Activated naive CD8-positive, alpha-beta T cell (primary cell): ENCODE measurements around the gene KSR1.

Source experiments
- H3K27ac Mint-ChIP-seq: one replicate; pipeline ENCODE4 v1.8.0; 2021; ENCODE audit warnings: mixed read lengths
- H3K27me3 Mint-ChIP-seq: one replicate; pipeline ENCODE4 v1.8.0; 2021; ENCODE audit warnings: mixed read lengths
- H3K36me3 Mint-ChIP-seq: one replicate; pipeline ENCODE4 v1.8.0; 2021; ENCODE audit warnings: mixed read lengths
- H3K4me1 Mint-ChIP-seq: one replicate; pipeline ENCODE4 v1.8.0; 2021; ENCODE audit warnings: low read depth, mixed read lengths
- H3K4me3 Mint-ChIP-seq: one replicate; pipeline ENCODE4 v1.8.0; 2021; ENCODE audit warnings: mild to moderate bottlenecking, mixed read lengths
- H3K9me3 Mint-ChIP-seq: one replicate; pipeline ENCODE4 v1.8.0; 2021; ENCODE audit warnings: low read depth, mixed read lengths

The KSR1 gene

DNA sequence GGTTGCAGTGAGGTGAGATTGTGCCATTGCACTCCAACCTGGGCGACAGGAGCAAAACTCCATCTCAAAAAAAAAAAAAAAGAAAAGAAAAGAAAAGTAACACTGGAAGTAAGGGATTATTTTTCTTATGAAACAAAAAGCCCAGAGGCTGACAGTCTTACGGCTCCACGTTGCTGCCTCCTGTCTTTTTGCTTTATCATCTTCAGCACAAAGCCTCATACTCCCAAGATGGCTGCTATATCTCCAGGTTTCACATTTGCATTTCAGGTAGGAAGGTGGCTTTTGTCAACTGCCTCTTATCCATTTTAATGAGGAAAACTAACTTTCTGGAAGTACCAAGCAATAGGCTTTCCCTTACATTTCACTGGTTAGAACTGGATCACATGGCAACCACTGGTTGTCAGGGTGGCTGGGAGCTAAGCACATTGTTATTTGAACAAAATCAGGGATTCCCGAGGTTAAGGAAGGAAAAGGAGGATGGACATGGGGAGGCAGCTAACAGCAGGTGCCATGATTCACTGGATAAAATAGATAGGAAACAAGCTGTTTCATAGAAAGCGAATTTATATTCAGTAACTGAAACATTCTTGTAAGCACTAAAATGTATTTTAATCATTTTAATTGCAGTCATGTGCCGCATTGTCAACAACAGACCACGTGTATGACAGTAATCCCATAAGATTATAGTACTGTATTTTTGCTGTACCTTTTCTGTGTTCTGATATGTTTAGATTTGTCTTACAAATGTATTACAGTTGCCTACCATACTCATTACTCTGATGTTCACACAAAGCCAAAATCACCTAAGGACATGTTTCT is 58.6 kb downstream of the KSR1 start:
- no peaks in the 10 kb centered on the region for H3K36me3 Mint-ChIP-seq
- H3K27ac Mint-ChIP-seq: no peak overlapping the region
- no peaks in the 10 kb centered on the region for H3K27me3 Mint-ChIP-seq
- peaks cover 5% of the 10 kb centered on the region for H3K4me1 Mint-ChIP-seq
- H3K4me3 Mint-ChIP-seq: no peak overlapping the region
- H3K9me3 Mint-ChIP-seq: no peaks in the 10 kb centered on the region

DNA sequence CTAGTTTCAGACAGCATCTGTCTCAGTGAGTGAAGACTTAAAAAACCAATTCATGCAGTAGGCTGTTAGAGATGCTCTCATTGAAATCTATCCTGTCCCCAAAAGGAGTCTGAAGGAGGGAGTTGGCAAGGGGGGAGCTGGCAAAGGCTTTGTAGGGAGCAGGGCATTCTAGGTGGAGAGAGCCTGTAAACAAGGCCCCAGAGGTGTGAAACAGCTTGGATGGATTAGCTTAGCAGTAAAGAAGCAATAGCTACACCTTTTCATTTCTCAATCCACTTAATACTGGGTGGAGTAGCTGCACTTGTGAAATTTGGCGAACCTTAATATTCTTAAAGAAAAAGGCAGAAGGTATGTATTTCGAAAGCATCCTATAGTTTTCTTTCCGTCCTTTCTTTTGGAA is 61.8 kb downstream of the KSR1 start:
- Mint-ChIP-seq H3K27me3 (no peaks in the 10 kb centered on the region), H3K4me1 (peaks cover 5% of the 10 kb centered on the region), H3K9me3 (no peaks in the 10 kb centered on the region), H3K27ac (no peak overlapping the region), H3K36me3 (no peaks in the 10 kb centered on the region), H3K4me3 (no peak overlapping the region)

DNA sequence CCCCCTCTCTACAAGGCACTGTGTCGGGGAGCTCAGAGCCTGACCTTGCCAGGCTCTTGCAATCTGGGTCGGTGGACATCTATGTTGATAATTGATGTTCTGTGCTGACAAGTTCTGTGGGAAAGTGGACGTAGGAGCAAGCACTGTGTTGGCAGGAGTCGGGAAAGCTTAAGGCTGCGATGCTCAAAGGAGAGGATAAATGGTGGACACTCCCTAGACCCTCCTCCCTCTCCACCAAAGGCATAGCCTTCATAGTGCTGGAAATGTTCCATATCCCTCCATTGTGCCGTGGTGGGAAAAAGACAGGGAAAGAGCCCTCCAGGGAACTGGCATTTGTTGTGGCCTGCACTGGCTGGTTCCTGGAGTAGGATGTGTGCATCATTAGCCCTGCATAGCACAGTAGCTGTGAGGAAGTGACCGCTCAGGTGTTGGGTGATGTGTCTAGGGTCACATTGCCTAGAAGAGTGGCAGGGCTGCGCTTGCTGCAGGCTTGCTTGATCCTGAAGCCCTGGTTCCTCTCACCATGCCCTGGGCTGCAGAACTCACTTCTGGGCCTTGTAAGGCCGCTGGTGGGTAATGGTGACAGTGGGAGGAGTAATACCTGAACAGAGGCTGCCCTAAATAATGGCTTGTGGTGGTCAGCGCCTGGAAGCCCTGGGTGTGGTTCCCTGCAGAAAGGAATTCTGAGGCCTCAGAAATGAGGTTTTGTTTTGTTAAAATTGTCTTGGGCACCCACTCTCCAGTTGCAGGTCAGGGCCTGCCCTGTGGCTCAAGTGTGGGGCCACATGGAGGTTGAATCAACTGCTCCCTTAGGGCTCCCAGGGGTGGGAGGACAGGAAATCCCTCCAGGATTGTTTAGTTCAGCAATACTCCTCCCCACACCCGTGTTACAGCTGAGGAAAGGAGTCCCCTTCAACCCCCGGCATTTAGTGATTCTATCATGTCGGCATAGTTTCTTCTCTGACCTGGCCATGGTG is 62.6 kb downstream of the KSR1 start:
- Mint-ChIP-seq H3K4me1 (peaks cover 8% of the 10 kb centered on the region), H3K4me3 (no peak overlapping the region), H3K36me3 (no peaks in the 10 kb centered on the region), H3K27me3 (no peaks in the 10 kb centered on the region), H3K9me3 (no peaks in the 10 kb centered on the region), H3K27ac (no peak overlapping the region)

DNA sequence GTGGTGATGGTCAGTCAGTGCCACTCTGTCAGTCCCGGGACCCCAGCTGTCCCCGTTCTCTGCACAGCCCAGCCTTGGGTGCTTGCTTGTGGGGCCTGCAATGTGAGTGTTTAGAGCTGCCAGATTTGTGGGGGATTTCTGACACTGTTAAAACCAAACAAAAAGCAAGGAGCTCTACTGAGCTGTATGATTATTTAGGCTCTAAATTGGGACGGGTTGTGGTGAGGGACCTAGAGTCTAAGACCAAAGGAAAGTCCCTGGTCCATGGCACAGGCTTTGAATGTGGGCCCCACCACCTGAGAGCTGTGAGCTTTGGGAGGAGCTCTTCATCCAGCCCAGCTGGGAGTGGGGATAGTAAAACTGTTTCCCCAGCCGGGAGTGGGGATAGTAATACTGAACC is 63.3 kb downstream of the KSR1 start:
- no peaks in the 10 kb centered on the region for H3K27me3 Mint-ChIP-seq
- H3K9me3 Mint-ChIP-seq: no peaks in the 10 kb centered on the region
- H3K36me3 Mint-ChIP-seq: no peaks in the 10 kb centered on the region
- H3K4me3 Mint-ChIP-seq: no peak overlapping the region
- H3K4me1 Mint-ChIP-seq: peaks cover 15% of the 10 kb centered on the region
- no peak overlapping the region for H3K27ac Mint-ChIP-seq

DNA sequence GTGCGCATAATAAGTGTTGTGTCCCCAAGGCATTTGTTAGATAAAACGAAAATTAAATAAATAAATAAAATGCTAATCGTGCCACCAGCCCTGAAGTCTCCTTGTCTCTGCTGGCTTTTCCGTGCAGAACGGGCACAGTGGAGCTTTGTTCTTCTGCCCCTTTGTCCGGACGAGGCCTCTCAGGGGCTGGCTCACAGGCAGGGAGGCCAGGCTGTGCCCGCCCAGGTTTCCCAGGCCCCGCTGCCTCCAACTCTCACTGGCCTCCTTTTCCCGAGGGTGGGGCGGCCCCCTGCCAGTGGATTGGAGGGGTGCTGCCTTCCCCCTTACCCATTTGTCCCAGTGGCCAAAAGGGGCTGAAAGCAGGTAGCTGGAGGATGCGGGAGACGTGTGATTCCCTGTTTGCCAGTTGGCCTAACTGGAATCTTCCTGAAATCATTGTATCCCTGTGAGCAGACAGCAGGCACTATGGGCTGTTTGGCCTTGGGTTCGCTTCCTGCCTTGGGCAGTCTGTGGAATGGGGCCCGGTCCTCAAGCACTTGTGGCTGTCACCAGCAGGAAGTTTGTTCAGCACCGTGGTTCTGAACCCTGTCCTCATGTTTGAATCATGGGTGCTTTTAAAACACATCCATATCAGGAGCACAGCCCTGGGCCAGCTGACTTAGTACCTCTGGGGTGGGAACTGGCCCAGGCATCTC is 64.4 kb downstream of the KSR1 start:
- Mint-ChIP-seq H3K4me1 (peaks cover 18% of the 10 kb centered on the region), H3K4me3 (no peak overlapping the region)

DNA sequence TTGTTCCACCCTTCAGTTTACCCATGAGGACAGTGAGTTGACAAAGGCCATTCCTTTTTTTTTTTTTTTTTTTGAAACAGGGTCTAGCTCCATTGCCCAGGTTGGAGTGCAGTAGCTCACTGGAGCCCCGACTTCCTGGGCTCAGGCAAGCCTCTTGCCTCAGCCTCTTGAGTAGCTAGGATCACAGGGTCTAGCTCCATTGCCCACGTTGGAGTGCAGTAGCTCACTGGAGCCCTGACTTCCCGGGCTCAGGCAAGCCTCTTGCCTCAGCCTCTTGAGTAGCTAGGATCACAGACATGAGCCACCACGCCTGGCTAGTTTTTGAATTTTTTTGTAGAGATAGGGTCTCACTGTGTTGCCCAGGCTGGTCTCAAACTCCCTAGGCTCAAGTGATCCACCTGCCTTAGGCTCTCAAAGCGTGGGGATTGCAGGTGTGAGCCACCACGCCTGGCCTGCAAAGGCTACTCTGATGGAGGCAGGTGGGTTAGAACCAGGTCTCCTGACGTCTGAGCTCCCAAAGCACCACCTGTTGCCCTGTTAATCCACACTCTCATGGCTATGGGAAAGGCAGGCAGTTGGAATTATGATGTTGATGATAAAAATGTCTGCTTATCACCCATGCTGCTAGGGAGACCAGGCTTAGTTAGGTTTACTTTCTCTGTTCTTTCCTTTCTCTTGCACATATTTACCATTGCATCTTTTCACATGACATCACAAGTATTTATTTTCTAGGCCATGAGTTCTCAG is 65.2 kb downstream of the KSR1 start:
- Mint-ChIP-seq H3K27ac (no peak overlapping the region), H3K4me3 (no peak overlapping the region), H3K9me3 (no peaks in the 10 kb centered on the region), H3K36me3 (no peaks in the 10 kb centered on the region), H3K4me1 (peaks cover 21% of the 10 kb centered on the region), H3K27me3 (no peaks in the 10 kb centered on the region)

More for the DNA sequence above, 64.4 kb downstream of the KSR1 start:
- Mint-ChIP-seq H3K27me3 (no peaks in the 10 kb centered on the region), H3K27ac (no peak overlapping the region), H3K9me3 (no peaks in the 10 kb centered on the region), H3K36me3 (no peaks in the 10 kb centered on the region)

DNA sequence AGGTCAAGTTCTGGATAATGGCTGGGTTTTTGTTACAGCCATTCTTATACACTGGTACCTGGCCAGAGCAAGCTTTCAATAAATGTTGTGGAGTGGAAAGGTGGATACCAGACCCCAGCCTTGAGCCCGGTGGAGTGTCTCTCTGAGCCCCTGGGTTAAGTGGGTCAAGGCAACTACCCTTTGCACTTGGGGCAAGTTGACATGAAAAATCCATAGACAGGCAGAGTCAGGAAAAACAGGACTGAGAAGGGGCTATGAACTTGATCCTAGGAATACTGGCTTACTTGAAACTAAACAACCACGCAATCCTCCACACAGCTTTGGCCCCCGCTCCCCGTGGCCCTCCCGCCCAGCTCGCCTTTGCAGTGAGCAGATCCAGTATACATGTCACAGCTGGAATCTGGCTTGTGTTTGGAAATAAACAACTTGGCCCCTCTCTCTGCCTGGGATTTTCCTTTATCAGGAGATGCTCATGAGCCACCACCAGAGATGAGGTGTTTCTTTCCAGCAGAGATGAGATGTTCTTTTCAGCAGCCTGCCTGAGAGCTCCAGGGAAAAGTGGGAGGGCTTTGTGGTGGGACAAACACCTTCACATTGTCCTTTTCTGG is 65.9 kb downstream of the KSR1 start:
- H3K9me3 Mint-ChIP-seq: no peaks in the 10 kb centered on the region
- H3K4me1 Mint-ChIP-seq: peaks cover 26% of the 10 kb centered on the region
- H3K27ac Mint-ChIP-seq: no peak overlapping the region
- H3K4me3 Mint-ChIP-seq: no peak overlapping the region
- no peaks in the 10 kb centered on the region for H3K36me3 Mint-ChIP-seq
- no peaks in the 10 kb centered on the region for H3K27me3 Mint-ChIP-seq

DNA sequence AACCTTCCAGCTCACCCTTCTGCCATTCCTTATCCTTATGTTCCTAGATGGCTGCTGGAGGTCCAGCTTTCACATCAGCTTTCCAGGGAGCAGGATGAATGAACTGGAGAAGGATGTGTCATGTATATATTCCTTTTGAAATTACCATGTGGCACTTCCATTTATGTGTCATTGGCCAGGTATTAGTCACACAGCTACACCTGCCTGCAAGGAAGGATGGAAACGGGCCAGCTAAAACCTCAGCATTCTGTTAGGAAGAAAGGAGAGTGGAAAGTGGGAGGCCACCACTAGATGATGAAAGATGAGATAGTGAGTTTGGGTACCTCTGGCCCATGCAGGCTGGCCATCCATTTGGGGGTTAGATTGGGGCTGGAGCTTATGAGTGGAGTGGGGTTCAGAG is 67.5 kb downstream of the KSR1 start:
- Mint-ChIP-seq H3K4me1 (peaks cover 28% of the 10 kb centered on the region), H3K27me3 (no peaks in the 10 kb centered on the region), H3K36me3 (no peaks in the 10 kb centered on the region), H3K4me3 (no peak overlapping the region), H3K27ac (peak overlapping the region; percentile 36), H3K9me3 (no peaks in the 10 kb centered on the region)

DNA sequence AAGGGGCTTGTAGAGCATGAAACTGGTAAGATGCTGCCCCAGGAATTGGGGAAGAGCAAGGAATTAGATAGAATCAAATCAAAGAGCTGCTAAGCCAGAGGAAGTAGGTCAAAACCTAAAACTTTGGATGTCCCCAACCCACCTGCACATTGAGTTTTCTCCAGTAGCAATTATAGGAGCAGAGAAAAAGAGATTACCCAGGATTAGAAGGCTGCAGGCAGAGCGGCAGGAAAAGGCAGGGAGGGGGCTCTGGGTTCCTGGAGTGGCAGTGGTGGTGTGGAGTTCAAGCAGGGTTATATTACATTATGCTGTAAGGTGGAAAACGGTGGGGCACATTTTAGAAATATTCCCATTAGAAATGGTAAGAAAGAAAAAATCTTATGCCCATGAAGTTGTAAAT is 68.3 kb downstream of the KSR1 start:
- peaks cover 32% of the 10 kb centered on the region for H3K4me1 Mint-ChIP-seq
- no peak overlapping the region for H3K27ac Mint-ChIP-seq
- no peaks in the 10 kb centered on the region for H3K27me3 Mint-ChIP-seq
- H3K36me3 Mint-ChIP-seq: no peaks in the 10 kb centered on the region
- H3K9me3 Mint-ChIP-seq: no peaks in the 10 kb centered on the region
- H3K4me3 Mint-ChIP-seq: no peak overlapping the region

DNA sequence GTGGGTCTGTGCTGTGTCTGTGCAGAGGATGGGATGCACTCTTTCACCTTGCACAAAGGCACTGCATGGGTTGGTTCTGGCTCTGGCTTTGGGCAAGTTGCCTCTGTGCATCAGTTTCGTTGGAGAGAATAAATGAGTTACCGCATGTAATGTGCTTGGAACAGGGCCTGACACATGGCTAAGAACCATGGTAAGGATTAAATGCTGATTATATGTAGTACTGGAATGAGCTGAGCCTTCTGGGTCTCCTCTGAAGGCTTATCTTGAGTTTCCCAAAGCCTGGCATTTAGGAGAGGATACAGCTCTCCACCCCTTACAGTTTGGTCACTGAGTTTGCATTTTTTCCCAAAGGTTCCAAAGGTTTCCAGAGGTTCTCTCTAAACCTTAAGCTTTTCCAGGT is 69.1 kb downstream of the KSR1 start:
- Mint-ChIP-seq H3K27me3 (no peaks in the 10 kb centered on the region), H3K4me3 (no peak overlapping the region), H3K4me1 (peaks cover 33% of the 10 kb centered on the region), H3K36me3 (no peaks in the 10 kb centered on the region), H3K9me3 (no peaks in the 10 kb centered on the region), H3K27ac (no peak overlapping the region)

DNA sequence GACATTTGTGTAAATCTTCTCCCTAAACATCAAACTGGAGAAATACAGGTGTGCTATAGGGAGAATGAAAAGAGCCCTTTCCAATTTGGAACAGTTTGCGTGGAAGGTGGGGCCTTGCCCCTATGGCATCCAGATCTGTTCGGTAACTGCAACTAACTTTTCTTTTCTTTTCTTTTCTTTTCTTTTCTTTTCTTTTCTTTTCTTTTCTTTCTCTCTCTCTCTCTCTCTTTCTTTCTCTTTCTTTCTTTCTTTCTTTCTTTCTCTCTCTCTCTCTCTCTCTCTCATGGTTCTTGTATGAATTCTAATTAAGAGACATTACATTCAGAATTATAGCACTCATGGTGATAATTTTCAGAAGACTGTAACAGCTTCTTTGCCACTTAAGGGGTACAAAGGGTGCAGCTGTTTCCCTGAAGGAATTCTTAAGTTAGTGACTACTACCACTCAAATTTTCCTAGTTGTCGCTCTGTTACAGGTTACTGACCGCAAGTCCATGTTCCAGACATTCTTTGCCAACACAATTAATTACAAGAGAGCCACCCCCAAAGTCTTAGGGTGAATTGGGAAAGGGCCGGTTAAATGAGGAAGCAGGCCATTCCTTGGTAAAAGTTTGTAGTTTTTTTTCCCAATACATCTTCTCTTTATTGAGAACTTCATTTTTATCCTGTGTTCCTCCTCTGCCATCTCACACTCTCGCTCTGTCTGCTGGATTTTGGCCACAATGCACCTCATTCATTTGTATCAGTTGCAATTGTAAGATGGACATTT is 69.8 kb downstream of the KSR1 start:
- no peaks in the 10 kb centered on the region for H3K36me3 Mint-ChIP-seq
- H3K9me3 Mint-ChIP-seq: no peaks in the 10 kb centered on the region
- H3K4me3 Mint-ChIP-seq: no peak overlapping the region
- H3K27ac Mint-ChIP-seq: no peak overlapping the region
- H3K27me3 Mint-ChIP-seq: no peaks in the 10 kb centered on the region
- peaks cover 33% of the 10 kb centered on the region for H3K4me1 Mint-ChIP-seq

DNA sequence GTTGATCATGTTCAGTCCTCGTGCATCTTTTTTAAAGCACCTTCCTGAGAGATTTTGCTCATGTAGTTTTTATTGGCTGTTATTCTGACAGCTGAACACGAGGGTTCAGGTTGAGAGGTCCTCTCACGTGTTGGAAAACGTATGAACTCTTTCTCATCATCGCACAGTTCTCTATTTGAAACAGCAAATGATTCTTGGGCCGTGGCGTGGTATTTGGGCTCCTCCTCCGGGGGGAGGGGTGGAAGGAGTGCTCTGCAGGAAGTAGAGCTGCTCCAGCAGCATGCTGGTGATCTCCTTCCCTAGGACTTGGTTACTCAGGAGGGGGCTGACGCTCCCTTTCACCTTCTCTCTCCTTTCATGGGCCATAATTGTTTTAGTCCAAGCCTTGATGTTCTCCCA is 70.4 kb downstream of the KSR1 start:
- H3K4me3 Mint-ChIP-seq: no peak overlapping the region
- peaks cover 33% of the 10 kb centered on the region for H3K4me1 Mint-ChIP-seq
- H3K27ac Mint-ChIP-seq: no peak overlapping the region
- H3K27me3 Mint-ChIP-seq: no peaks in the 10 kb centered on the region
- no peaks in the 10 kb centered on the region for H3K9me3 Mint-ChIP-seq
- H3K36me3 Mint-ChIP-seq: no peaks in the 10 kb centered on the region

DNA sequence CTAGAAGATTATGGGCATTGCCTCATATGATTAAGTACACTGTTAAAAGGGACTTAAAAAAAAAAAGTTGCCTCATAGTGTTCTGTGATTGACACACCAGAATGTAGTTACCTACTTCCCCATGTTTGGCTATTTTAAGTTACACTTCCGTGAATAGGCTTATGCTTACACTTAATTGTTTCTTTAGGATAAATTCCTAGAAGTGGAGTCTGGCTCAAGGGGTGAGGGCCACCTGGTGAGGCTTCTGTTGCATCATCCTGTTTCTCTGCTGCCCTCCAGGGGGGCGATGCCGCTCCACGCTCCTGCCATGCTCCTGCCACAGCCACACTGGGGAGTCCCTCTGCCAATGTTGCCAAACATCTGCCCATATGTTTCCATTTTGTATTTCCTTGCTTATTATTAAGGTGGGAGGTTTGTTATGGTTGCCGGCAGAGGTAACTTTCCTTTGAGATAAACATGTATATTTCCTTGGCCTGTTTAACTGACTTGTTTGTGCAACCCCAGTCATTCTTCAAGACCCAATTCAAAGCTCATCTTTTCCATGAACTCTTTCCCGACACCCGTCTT is 73.1 kb downstream of the KSR1 start:
- H3K27ac Mint-ChIP-seq: no peak overlapping the region
- peaks cover 26% of the 10 kb centered on the region for H3K4me1 Mint-ChIP-seq

More for the DNA sequence above, 73.1 kb downstream of the KSR1 start:
- Mint-ChIP-seq H3K9me3 (no peaks in the 10 kb centered on the region), H3K27me3 (no peaks in the 10 kb centered on the region), H3K36me3 (no peaks in the 10 kb centered on the region), H3K4me3 (no peak overlapping the region)
